ENCODE data around the gene URB1. TPM values are rescaled to one million over a fixed set of nuclear protein-coding genes. Genes with fewer than 3 reads are reported as not detected.
"Not testable (repeated sequence)": the region's sequence is repeated elsewhere in the genome, so short reads cannot be mapped to it uniquely, and the experiment has no call there.

Gene URB1
- total and polyA plus RNA-seq, 2 donors (not counting 3 experiments of a cell fraction or from before 2014, with no cell fraction given) = 8.0 to 27.3 TPM

GRCh38 chr21:32270748-32271147, 122.1 kb downstream of the URB1 start:
- Histone ChIP-seq H3K79me2 (ENCODE audit: control insufficient read depth, insufficient read depth, low read length) (peaks cover 4% of the 10 kb centered on the region), H2AFZ (ENCODE audit: low read depth, low read length) (no peak overlapping the region), H3K36me3 (ENCODE audit: control insufficient read depth in 2 of 2, extremely low read depth in 1 of 2, insufficient read depth in 2 of 2, low read length in 2 of 2) (peaks cover 2 to 8% of the 10 kb centered on the region in 2 experiments), H3K27ac (ENCODE audit: insufficient read depth, low read depth, low read length) (no peak overlapping the region), H3K9me3 (replicated peaks; ENCODE audit: control insufficient read depth, insufficient read depth, low read length) (no peaks in the 10 kb centered on the region), H4K20me1 (replicated peaks; ENCODE audit: control insufficient read depth, extremely low read depth, insufficient read depth, low read length) (no peaks in the 10 kb centered on the region), H3K4me2 (ENCODE audit: insufficient read depth, low read length) (no peak overlapping the region), H3K4me3 (replicated peaks in 1 of 3; ENCODE audit: insufficient read depth in 1 of 3, low read depth in 1 of 3, low read length in 3 of 3) (no peak overlapping the region), H3K9me1 (replicated peaks; ENCODE audit: control insufficient read depth, extremely low read depth, insufficient read depth, low read length) (no peaks in the 10 kb centered on the region), H3K4me1 (ENCODE audit: control insufficient read depth, extremely low read depth, insufficient read depth, low read length) (no peaks in the 10 kb centered on the region), H3K27me3 (ENCODE audit: control insufficient read depth in 2 of 2, insufficient read depth in 2 of 2, low read length in 2 of 2) (no peaks in the 10 kb centered on the region), H3K9ac (replicated peaks; ENCODE audit: extremely low read depth, insufficient read depth, low read length) (no peak overlapping the region)
- FAIRE-seq (no peak), DNase-seq (ENCODE audit: low read depth, low spot score) (no peak)
- POLR2A ChIA-PET = no interaction called here
- intact Hi-C loops (cut with micrococcal nuclease) (no loop called here), dilution Hi-C loops (cut with MboI; ENCODE audit: extremely low pct_ligation_motif_present, low sequenced_read_pairs) (no loop called here)
- TF ChIP-seq POLR2A (IDR thresholded peaks at IDR 0.05; ENCODE audit: low read depth, low read length) = no peak
- TF ChIP-seq FOS (IDR thresholded peaks at IDR 0.05; ENCODE audit: borderline replicate concordance, insufficient read depth, low read length) = no peak
- TF ChIP-seq EZH2 (IDR thresholded peaks at IDR 0.05; ENCODE audit: borderline replicate concordance, low read depth, low read length, severe bottlenecking) = no peak
- no peak for TF ChIP-seq POLR2AphosphoS5 (IDR thresholded peaks at IDR 0.05; ENCODE audit: insufficient read depth, low read depth, low read length)
- TF ChIP-seq MAX (IDR thresholded peaks at IDR 0.05; ENCODE audit: insufficient read depth, insufficient read length) = no peak
- no TSS peak for BruUV-seq (replicated peaks)
- CTCF ChIA-PET = no interaction called here

- H2AFZ ChIP-seq (ENCODE audit: low read depth, low read length); H3K27ac ChIP-seq (ENCODE audit: insufficient read depth, low read depth, low read length); H3K9me3 ChIP-seq (replicated peaks; ENCODE audit: control insufficient read depth, insufficient read depth, low read length); FAIRE-seq; H3K9ac ChIP-seq (replicated peaks; ENCODE audit: extremely low read depth, insufficient read depth, low read length); BruUV-seq (replicated peaks); H3K79me2 ChIP-seq (ENCODE audit: control insufficient read depth, insufficient read depth, low read length); POLR2A ChIA-PET; dilution Hi-C loops (cut with MboI; ENCODE audit: extremely low pct_ligation_motif_present, low sequenced_read_pairs); H3K4me1 ChIP-seq (ENCODE audit: control insufficient read depth, extremely low read depth, insufficient read depth, low read length); H3K4me3 ChIP-seq (replicated peaks in 1 of 3; ENCODE audit: insufficient read depth in 1 of 3, low read depth in 1 of 3, low read length in 3 of 3); H3K9me1 ChIP-seq (replicated peaks; ENCODE audit: control insufficient read depth, extremely low read depth, insufficient read depth, low read length); H4K20me1 ChIP-seq (replicated peaks; ENCODE audit: control insufficient read depth, extremely low read depth, insufficient read depth, low read length); H3K36me3 ChIP-seq (ENCODE audit: control insufficient read depth in 2 of 2, extremely low read depth in 1 of 2, insufficient read depth in 2 of 2, low read length in 2 of 2); DNase-seq (ENCODE audit: low read depth, low spot score); H3K27me3 ChIP-seq (ENCODE audit: control insufficient read depth in 2 of 2, insufficient read depth in 2 of 2, low read length in 2 of 2); H3K4me2 ChIP-seq (ENCODE audit: insufficient read depth, low read length); intact Hi-C loops (cut with micrococcal nuclease): not testable (repeated sequence)
- CTCF ChIA-PET = interaction anchor here (1.8 kb wide), 1 partner anchor 479 kb away, joined by 4 read pairs; no protein-coding TSS in a partner anchor
These were observed 127.5 kb downstream of the URB1 start for GRCh38 chr21:32265321-32265720.

All from endothelial cell of umbilical vein (primary cell).